Rectal smooth muscle tissue (tissue), 1 donor: ENCODE data around the gene FAM107B.

Experiments used
- H3K27ac ChIP-seq: one replicate; pipeline ENCODE4 v1.7.0; 2013; ENCODE audit warnings: low read depth, low read length, inconsistent platforms
- H3K27me3 ChIP-seq: one replicate; pipeline ENCODE4 v1.7.0; 2013; ENCODE audit warnings: low read length; ENCODE audit not compliant: control insufficient read depth, insufficient read depth
- H3K36me3 ChIP-seq: one replicate; pipeline ENCODE4 v1.7.0; 2013; ENCODE audit warnings: low read length; ENCODE audit not compliant: control insufficient read depth, insufficient read depth
- H3K4me1 ChIP-seq: one replicate; pipeline ENCODE4 v1.7.0; 2013; ENCODE audit warnings: low read length; ENCODE audit not compliant: control insufficient read depth, insufficient read depth
- H3K4me3 ChIP-seq: one replicate; pipeline ENCODE4 v1.7.0; 2013; ENCODE audit warnings: low read length
- H3K9ac ChIP-seq: one replicate; pipeline ENCODE4 v1.7.0; 2013; ENCODE audit warnings: low read length

Gene FAM107B

GRCh38 chr10:14681305-14681704 lies 93.4 kb downstream of the FAM107B start:
- Histone ChIP-seq H3K9ac (no peak overlapping the region), H3K36me3 (no peaks in the 10 kb centered on the region), H3K27ac (no peak overlapping the region), H3K4me3 (no peak overlapping the region), H3K27me3 (no peaks in the 10 kb centered on the region), H3K4me1 (no peaks in the 10 kb centered on the region)

GRCh38 chr10:14678637-14679036 lies 96.1 kb downstream of the FAM107B start:
- Histone ChIP-seq H3K27ac (no peak overlapping the region), H3K9ac (no peak overlapping the region), H3K4me3 (no peak overlapping the region), H3K27me3 (no peaks in the 10 kb centered on the region), H3K36me3 (no peaks in the 10 kb centered on the region), H3K4me1 (peaks cover 7% of the 10 kb centered on the region)

GRCh38 chr10:14676732-14677131 lies 98.0 kb downstream of the FAM107B start:
- peaks cover 15% of the 10 kb centered on the region for H3K4me1 ChIP-seq
- no peak overlapping the region for H3K9ac ChIP-seq
- no peaks in the 10 kb centered on the region for H3K36me3 ChIP-seq
- H3K27ac ChIP-seq, result no peak overlapping the region
- H3K27me3 ChIP-seq, result no peaks in the 10 kb centered on the region
- no peak overlapping the region for H3K4me3 ChIP-seq

GRCh38 chr10:14674376-14675050 lies 100.2 kb downstream of the FAM107B start:
- H3K36me3 ChIP-seq, result no peaks in the 10 kb centered on the region
- H3K4me1 ChIP-seq, result peaks cover 26% of the 10 kb centered on the region
- no peak overlapping the region for H3K27ac ChIP-seq
- no peaks in the 10 kb centered on the region for H3K27me3 ChIP-seq
- no peak overlapping the region for H3K4me3 ChIP-seq
- H3K9ac ChIP-seq, result no peak overlapping the region

GRCh38 chr10:14673189-14673861 lies 101.4 kb downstream of the FAM107B start:
- H3K4me1 ChIP-seq, result peaks cover 26% of the 10 kb centered on the region
- no peak overlapping the region for H3K4me3 ChIP-seq
- H3K9ac ChIP-seq, result no peak overlapping the region
- H3K27ac ChIP-seq, result no peak overlapping the region
- no peaks in the 10 kb centered on the region for H3K27me3 ChIP-seq
- H3K36me3 ChIP-seq, result no peaks in the 10 kb centered on the region

GRCh38 chr10:14671386-14671831 lies 103.3 kb downstream of the FAM107B start:
- no peaks in the 10 kb centered on the region for H3K36me3 ChIP-seq
- no peaks in the 10 kb centered on the region for H3K27me3 ChIP-seq
- H3K4me1 ChIP-seq, result peaks cover 31% of the 10 kb centered on the region
- H3K4me3 ChIP-seq, result no peak overlapping the region
- H3K27ac ChIP-seq, result peak overlapping the region; percentile 71
- no peak overlapping the region for H3K9ac ChIP-seq

- Histone ChIP-seq H3K27ac (peak overlapping the region; percentile 71), H3K4me1 (peaks cover 33% of the 10 kb centered on the region), H3K27me3 (no peaks in the 10 kb centered on the region), H3K4me3 (no peak overlapping the region), H3K9ac (no peak overlapping the region), H3K36me3 (no peaks in the 10 kb centered on the region)
Observed at GRCh38 chr10:14670551-14671240, 104.0 kb downstream of the FAM107B start.

- Histone ChIP-seq H3K36me3 (no peaks in the 10 kb centered on the region), H3K27ac (no peak overlapping the region)
Observed at GRCh38 chr10:14669576-14669975, 105.1 kb downstream of the FAM107B start.

GRCh38 chr10:14667781-14668180 lies 106.9 kb downstream of the FAM107B start:
- H3K4me3 ChIP-seq, result no peak overlapping the region
- H3K27me3 ChIP-seq, result no peaks in the 10 kb centered on the region
- no peaks in the 10 kb centered on the region for H3K36me3 ChIP-seq
- no peak overlapping the region for H3K9ac ChIP-seq
- H3K27ac ChIP-seq, result peak overlapping the region; percentile 46
- H3K4me1 ChIP-seq, result peaks cover 27% of the 10 kb centered on the region

More at GRCh38 chr10:14669576-14669975, 105.1 kb downstream of the FAM107B start:
- Histone ChIP-seq H3K4me3 (no peak overlapping the region), H3K27me3 (no peaks in the 10 kb centered on the region), H3K4me1 (peaks cover 37% of the 10 kb centered on the region), H3K9ac (no peak overlapping the region)

- Histone ChIP-seq H3K4me1 (peaks cover 22% of the 10 kb centered on the region), H3K27me3 (no peaks in the 10 kb centered on the region), H3K4me3 (no peak overlapping the region), H3K9ac (no peak overlapping the region), H3K36me3 (no peaks in the 10 kb centered on the region), H3K27ac (peak overlapping the region; percentile 46)
Observed at GRCh38 chr10:14667280-14667679, 107.4 kb downstream of the FAM107B start.

GRCh38 chr10:14665865-14666857 lies 108.5 kb downstream of the FAM107B start:
- H3K4me3 ChIP-seq, result peak overlapping the region; percentile 21
- H3K36me3 ChIP-seq, result no peaks in the 10 kb centered on the region
- H3K4me1 ChIP-seq, result peaks cover 17% of the 10 kb centered on the region
- no peak overlapping the region for H3K9ac ChIP-seq
- H3K27me3 ChIP-seq, result no peaks in the 10 kb centered on the region
- peak overlapping the region; percentile 43 for H3K27ac ChIP-seq

- H3K9ac ChIP-seq, result no peak overlapping the region
- no peaks in the 10 kb centered on the region for H3K27me3 ChIP-seq
- no peaks in the 10 kb centered on the region for H3K36me3 ChIP-seq
- H3K4me3 ChIP-seq, result peak overlapping the region; percentile 21
- H3K27ac ChIP-seq, result peak overlapping the region; percentile 43
- peaks cover 10% of the 10 kb centered on the region for H3K4me1 ChIP-seq
Observed at GRCh38 chr10:14665304-14665703, 109.4 kb downstream of the FAM107B start.
